GM10847 (cell line): ENCODE measurements around the gene CIDEB.
A peak's percentile ranks its signal among the peaks of the same experiment; 100 is the strongest.

Source experiments
- POLR2A ChIP-seq: IDR thresholded peaks from 2 replicates; pipeline ENCODE4 v1.6.1; 2011; ENCODE audit not compliant: insufficient read length; ENCODE audit errors: extremely low read depth

The CIDEB gene

GRCh38 chr14:24321212-24321975 is 13.6 kb upstream of the CIDEB start:
- TF ChIP-seq POLR2A: no peak

GRCh38 chr14:24317141-24317928 is 9.6 kb upstream of the CIDEB start:
- no peak for TF ChIP-seq POLR2A

GRCh38 chr14:24316597-24316950 is 8.8 kb upstream of the CIDEB start:
- TF ChIP-seq POLR2A: no peak

- TF ChIP-seq POLR2A: no peak
Observed at GRCh38 chr14:24315807-24316596, 8.2 kb upstream of the CIDEB start.

- no peak for TF ChIP-seq POLR2A
Observed at GRCh38 chr14:24315243-24315806, 7.5 kb upstream of the CIDEB start.

- TF ChIP-seq POLR2A: no peak
Observed at GRCh38 chr14:24314377-24315193, 6.8 kb upstream of the CIDEB start.

- TF ChIP-seq POLR2A: no peak
Observed at GRCh38 chr14:24313913-24314312, 6.1 kb upstream of the CIDEB start.

- TF ChIP-seq POLR2A: no peak
Observed at GRCh38 chr14:24312736-24313507, 5.1 kb upstream of the CIDEB start.

GRCh38 chr14:24311837-24312615 is 4.2 kb upstream of the CIDEB start:
- TF ChIP-seq POLR2A: no peak

- TF ChIP-seq POLR2A: peak; percentile 39
Observed at GRCh38 chr14:24310646-24311604, 3.1 kb upstream of the CIDEB start, which contains the start of gene LTB4R. TSS of gene LTB4R (plus strand) at chr14:24311502. CDS start at chr14:24315652, 4,150 bp downstream.

GRCh38 chr14:24310265-24310645 is 2.5 kb upstream of the CIDEB start:
- TF ChIP-seq POLR2A: no peak
